Measurements from ENCODE around the gene SEPTIN1.
"Not testable (repeated sequence)": the region's sequence is repeated elsewhere in the genome, so short reads cannot be mapped to it uniquely, and the experiment has no call there.

Gene SEPTIN1

GRCh38 chr16:30358577-30358936, 23.8 kb downstream of the SEPTIN1 start:
- no peak for DNase-seq

DNA sequence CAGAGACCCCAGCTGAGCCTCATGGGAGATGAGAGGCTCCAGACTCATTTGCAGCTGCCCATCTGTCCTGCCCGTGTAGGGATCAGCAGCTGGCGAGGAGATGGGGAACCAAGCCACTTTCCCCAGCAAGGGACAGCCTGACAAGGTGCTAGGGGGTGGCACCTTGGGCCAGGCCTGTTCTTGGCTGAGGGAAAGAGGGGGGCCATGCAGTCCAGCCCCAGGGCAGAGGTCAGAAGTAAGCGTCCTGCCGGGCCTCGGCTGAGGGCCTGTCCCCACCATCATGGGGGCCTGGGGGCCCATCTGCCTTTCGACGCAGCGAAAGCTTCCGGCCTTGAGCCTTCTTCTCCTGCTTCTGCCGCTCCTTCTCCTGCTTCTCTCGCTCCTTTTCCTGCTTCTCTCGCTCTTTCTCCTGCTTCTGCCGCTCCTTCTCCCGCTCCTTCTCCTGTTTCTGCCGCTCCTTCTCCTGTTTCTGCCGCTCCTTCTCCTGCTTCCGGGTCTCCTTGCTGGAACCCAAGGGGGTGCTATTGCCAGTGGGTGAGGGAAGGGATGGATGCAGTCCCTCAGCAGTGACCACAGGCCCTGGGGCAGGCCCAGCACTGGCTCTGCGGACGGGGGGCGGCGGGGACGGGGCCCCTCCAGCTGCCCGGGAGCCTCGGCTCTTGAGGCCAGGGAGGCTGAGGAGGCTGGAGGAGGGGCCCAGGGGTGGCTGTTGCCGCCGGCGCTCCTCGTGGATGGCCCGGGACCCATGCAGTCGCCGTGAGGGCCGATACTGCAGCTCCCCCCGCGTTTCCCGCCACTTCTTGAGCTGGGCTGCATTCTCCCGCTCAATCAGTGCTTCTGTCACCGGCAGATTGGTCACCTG, 24.4 kb downstream of the SEPTIN1 start:
- DNase-seq = no peak

DNA sequence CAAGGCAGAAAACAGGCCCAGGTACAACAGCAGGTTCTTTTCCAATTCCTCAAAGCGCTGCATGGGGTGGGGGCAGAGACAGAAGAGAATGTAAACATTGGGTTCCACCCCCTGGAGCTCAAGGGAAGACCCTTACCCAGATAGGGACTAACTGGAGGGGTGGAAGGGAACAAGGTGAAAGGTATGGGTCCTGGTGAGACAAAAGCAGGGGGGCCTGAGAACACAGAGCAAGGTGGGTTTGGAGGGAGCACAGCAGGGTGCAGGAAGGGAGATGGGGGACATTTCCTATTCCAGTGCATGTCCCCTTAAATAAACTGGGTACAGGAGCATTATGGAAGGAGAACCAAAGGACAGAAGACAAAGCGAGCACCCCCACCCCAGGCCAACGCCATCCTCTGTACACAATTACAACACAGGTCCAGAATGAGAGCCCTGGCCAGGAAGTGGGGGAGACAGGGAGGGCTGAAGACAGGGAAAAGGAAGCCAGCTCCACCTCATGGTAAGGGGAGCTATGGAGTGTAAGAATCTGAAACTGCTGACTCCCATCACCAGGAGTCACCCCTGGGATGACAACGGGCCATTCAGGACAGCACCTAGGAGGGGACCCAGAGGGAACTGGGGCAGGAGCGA, 25.2 kb downstream of the SEPTIN1 start:
- no peak for DNase-seq

DNA sequence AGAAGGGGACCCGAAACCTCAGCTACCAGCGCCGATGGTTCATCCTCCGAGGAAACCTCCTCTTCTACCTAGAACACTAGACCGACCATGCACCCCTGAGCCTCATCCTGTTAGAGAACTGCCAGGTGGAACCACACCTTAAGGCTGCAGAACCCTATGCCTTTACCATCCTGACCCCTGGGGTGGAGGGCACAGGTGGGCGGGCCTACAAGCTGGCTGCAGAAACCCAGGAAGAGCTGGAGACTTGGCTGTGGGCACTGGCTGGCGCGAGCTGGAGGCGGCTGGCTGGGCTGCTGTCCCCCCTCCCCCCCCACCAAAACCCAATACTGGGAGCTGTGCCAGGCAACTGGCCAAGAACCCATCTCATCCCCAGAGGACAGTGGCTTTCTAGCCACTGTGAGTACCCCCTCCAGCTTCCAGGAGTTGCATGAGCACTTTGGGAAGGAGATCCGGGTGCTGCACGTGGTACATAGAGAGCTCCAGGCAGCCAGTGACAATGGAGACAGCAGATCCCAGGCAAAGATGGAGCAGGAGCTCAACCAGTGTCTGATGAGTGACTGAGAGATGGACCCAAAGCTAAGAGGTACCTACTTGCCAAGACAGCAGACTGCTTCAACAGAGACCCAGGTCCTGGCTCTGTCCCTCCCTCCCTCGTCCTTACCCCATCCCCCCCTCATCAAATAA, 25.8 kb downstream of the SEPTIN1 start:
- DNase-seq = peak in 24 of 58 donors; percentile 9 to 68 (median 33)

DNA sequence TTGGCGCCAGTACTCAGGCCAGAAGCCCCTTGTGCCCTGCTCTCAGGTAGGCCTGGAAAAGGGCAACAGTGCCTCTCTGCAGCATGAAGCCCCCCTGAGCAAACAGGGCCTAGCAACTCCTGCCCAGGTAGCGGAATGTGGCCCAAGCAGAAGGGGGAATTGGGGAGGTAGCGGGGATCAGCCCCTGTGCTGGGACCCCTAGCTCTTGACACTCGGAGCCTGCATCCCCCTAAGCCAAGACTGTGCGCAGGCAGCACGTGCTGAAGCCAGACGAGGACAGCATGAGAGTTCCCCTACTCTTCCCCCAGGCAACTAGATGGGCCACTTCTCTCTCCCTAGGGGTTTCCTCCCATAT, 26.4 kb downstream of the SEPTIN1 start:
- DNase-seq = no peak

GRCh38 chr16:30355144-30355953, 27.0 kb downstream of the SEPTIN1 start, which contains the start of gene CD2BP2:
Gene CD2BP2, minus strand, starts transcription at chr16:30355308. Its CDS starts 627 bp downstream, at chr16:30354681.
- DNase-seq = peak; percentile 65 to 98 (median 94)

- no peak for DNase-seq
These were observed 27.8 kb downstream of the SEPTIN1 start for GRCh38 chr16:30354423-30355143.

DNA sequence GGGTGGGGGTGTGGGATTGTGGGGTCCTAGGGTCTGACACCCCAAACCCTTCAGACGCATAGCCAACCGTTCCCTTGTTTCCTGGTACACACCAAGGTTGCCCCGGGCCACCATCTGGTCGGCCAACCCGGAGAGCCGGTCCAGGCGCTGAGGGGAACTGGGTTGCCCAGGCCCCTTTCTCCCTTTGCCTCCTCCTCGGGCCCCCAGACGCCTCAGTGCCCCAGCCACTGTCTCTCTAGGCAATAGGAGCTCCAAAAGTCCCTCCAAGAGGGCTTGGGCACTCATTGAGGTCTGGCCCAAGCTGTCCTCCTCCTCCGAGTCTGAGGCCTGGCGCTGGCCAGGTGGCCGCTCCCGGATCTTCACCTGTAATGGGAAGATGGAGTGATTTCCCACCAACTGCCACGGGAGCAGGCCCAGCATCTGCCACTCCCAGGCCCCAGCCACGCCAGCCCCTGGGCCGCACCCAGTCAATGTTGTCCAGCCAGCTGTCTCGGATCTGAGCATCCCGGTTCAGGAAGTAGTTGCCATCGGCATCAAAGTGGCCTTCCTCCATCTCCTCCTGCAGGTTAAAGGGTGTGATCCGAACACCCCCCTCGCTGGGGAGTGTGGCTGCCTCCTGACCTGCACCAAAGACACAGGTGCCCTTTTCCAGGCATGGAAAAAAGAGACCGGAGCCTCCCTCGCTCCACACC, 28.8 kb downstream of the SEPTIN1 start:
- no peak for DNase-seq

DNA sequence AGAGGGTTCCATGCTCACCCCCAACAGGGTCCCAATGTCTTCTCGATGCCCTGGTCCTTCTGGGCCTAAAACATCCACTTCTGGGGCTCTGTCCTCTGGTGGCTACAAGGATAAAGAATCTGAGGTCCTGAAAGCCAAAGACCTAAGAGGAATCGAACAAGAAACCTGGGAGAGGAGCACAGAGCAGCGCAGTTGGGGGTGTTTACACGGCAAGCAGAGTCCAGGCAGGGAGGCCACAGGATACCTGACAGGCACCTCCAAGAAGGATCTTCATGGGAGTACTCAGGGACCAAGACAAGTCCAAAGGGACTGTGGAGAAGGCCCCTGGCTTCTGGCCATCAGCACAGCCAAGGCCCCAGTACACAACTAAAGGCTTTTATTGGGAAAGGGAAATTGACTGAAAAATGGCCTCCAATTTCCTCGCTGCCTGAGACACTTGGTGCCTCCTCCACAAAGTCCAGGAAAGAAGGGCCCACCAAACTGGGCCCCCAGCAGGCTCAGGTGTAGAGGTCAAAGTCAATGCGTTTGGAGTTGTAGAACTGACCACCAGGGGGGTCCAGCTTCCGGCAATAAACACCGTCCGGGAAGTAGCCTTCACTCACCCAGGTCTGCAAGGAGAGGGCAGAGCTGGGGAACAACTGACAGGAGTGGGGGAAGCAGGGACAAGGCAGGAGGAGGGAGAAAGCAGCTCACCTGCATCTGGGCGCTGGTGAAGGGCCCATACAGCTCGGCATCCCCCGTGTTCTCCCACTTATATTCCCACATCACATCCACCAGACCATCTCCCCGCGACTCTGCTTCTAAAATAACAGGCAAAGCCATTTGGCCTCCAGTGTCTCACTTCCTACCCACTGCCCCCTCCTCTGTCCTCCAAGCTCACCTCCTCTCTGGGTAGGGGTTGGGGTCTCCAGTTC, 29.6 kb downstream of the SEPTIN1 start:
- no peak for DNase-seq

GRCh38 chr16:30351586-30352419, 30.6 kb downstream of the SEPTIN1 start:
- DNase-seq = peak in 53 of 58 donors; percentile 50 to 93 (median 76)

DNA sequence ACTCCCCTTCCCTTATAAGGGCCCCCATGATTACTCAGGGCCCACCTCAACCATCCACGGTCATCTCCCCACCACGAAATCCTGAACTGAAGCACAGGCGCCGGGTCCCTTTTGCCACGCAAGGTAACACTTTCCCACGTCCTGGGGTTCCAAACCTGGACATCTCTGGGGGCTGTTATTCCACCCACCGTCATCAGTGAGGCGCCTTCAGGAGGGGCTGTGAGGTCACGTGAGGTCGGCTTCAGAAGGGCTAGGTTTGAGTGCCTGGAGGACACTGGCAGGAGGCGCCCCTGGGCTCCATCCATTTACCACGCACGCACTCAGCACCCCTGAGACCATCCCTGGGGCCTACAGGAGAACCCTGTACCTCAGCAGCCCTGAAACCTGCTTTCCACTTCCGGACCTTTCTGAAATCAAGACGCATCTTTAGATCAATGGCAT, 31.3 kb downstream of the SEPTIN1 start:
- DNase-seq = no peak

GRCh38 chr16:30350134-30350871, 32.1 kb downstream of the SEPTIN1 start:
- no peak for DNase-seq

GRCh38 chr16:30349675-30350074, 32.7 kb downstream of the SEPTIN1 start:
- DNase-seq = no peak

DNA sequence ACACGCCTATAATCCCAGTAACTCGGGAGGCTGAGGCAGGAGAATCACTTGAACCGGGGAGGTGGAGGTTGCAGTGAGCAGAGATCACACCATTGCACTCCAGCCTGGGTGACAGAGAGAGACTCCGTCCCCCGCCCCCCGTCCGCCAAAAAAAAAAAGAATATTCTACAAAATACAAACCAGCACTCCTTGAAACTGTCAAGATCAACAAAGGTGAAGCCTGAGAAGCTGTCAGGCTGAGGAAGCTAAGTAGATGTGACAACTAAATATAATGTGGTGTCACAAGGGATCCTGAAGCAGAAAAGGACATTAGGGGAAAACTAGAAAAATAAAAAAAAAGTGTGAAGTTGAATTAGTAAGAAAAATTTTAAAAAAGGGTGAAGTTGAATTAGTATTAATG, 33.4 kb downstream of the SEPTIN1 start:
- DNase-seq = no peak

GRCh38 chr16:30348113-30348512, 34.2 kb downstream of the SEPTIN1 start:
- no peak for DNase-seq

- no peak for DNase-seq
These were observed 36.1 kb downstream of the SEPTIN1 start for GRCh38 chr16:30346286-30346685.

- DNase-seq = not testable (repeated sequence)
These were observed 38.9 kb downstream of the SEPTIN1 start for GRCh38 chr16:30343491-30343820.

Data from anterior cingulate cortex (tissue), 58 donors.